ENCODE data around the gene DECR2. TPM values are rescaled to one million over a fixed set of nuclear protein-coding genes. Genes with fewer than 3 reads are reported as not detected.
A peak's percentile ranks its signal among the peaks of the same experiment; 100 is the strongest.

DECR2 gene
- total and polyA plus RNA-seq, 5 donors = 8.6 to 14.6 (median 14.3) TPM

DNA sequence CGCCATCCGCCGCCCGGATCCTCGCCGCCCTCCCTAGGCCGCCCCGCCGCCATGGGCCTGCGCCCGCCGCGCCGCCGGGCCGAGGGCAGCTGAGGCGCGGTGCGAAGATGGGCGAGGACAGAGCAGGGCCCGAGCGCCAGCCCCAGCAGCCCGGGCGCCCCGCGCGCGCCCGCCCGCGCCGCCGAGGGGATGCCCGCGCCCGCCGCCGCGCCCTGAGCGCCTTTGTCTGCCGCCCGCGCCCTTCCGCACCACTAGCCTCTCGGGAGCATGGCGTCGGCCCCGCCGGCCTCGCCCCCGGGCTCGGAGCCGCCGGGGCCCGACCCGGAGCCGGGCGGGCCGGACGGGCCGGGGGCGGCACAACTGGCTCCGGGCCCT, 24.0 kb downstream of the DECR2 start:
- H3K27ac ChIP-seq (ENCODE audit: low read length) = peak overlapping the region; percentile 81
- H3K9me3 ChIP-seq (ENCODE audit: control insufficient read depth, low read length) = no peaks in the 10 kb centered on the region
- intact Hi-C loops (cut with DNase I) = no loop called here
- peaks cover 6% of the 10 kb centered on the region for H3K4me1 ChIP-seq (ENCODE audit: control insufficient read depth, insufficient read depth, low read length)
- no peaks in the 10 kb centered on the region for H3K27me3 ChIP-seq (ENCODE audit: control insufficient read depth, insufficient read depth)
- under 1% methylated on average over 63 of the region's 63 CpGs for WGBS
- ATAC-seq (no peak), DNase-seq (peak in 2 of 3 donors; percentile 63 to 73)
- peak overlapping the region; percentile 97 for H3K4me3 ChIP-seq (ENCODE audit: low read length)

DNA sequence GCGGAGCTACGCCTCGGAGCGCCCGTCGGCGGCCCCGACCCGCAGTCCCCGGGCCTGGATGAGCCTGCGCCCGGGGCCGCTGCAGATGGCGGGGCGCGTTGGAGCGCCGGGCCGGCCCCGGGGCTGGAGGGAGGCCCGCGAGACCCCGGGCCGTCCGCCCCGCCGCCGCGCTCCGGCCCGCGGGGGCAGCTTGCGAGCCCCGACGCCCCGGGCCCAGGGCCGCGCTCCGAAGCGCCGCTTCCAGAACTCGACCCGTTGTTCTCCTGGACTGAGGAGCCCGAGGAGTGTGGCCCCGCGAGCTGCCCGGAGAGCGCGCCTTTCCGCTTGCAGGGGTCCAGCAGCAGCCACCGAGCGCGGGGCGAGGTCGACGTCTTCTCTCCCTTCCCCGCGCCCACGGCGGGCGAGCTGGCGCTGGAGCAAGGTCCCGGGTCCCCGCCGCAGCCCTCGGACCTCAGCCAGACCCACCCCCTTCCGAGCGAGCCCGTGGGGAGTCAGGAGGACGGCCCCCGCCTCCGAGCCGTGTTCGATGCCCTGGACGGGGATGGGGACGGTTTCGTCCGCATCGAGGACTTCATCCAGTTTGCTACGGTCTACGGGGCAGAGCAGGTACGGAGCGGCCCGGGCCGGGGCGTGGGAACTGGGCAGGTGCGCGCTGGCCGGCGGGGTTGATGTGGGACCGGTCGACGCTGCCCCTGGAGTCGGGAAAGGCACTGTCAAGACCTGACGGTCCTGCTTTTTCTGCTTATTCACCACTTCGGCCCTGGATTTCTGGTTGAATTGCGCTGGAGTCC, 24.6 kb downstream of the DECR2 start:
- WGBS = under 1% methylated on average over 97 of the region's 97 CpGs
- intact Hi-C loops (cut with DNase I) = no loop called here
- Histone ChIP-seq H3K4me1 (ENCODE audit: control insufficient read depth, insufficient read depth, low read length) (peaks cover 6% of the 10 kb centered on the region), H3K27me3 (ENCODE audit: control insufficient read depth, insufficient read depth) (no peaks in the 10 kb centered on the region), H3K4me3 (ENCODE audit: low read length) (peak overlapping the region; percentile 97), H3K9me3 (ENCODE audit: control insufficient read depth, low read length) (no peaks in the 10 kb centered on the region), H3K27ac (ENCODE audit: low read length) (peak overlapping the region; percentile 81)
- DNase-seq = peak; percentile 36 to 72 (median 71)
- ATAC-seq = no peak

DNA sequence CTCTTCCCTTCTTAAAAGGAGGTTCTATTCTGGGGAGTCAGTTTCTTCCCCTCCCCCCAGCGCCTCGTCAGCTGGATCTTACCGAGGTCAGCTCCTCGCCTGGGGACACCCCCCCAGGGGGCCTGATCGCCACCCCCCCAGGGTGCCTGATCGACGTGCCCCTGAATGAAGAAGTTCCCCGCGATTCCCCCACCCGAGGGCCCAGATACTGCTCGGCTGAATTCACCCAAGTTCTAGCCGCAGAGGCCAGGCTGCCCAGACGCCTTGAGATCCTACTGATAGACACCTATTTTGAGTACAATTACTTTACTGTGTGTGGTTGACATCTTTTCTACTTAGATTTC, 25.2 kb downstream of the DECR2 start:
- no peak overlapping the region for H3K27ac ChIP-seq (ENCODE audit: low read length)
- WGBS = 6% methylated on average over 13 of the region's 13 CpGs
- H3K4me3 ChIP-seq (ENCODE audit: low read length) = peak overlapping the region; percentile 97
- no peaks in the 10 kb centered on the region for H3K27me3 ChIP-seq (ENCODE audit: control insufficient read depth, insufficient read depth)
- ATAC-seq = no peak
- no peaks in the 10 kb centered on the region for H3K9me3 ChIP-seq (ENCODE audit: control insufficient read depth, low read length)
- peaks cover 6% of the 10 kb centered on the region for H3K4me1 ChIP-seq (ENCODE audit: control insufficient read depth, insufficient read depth, low read length)
- intact Hi-C loops (cut with DNase I) = no loop called here
- DNase-seq = peak in 2 of 3 donors; percentile 22 to 69

DNA sequence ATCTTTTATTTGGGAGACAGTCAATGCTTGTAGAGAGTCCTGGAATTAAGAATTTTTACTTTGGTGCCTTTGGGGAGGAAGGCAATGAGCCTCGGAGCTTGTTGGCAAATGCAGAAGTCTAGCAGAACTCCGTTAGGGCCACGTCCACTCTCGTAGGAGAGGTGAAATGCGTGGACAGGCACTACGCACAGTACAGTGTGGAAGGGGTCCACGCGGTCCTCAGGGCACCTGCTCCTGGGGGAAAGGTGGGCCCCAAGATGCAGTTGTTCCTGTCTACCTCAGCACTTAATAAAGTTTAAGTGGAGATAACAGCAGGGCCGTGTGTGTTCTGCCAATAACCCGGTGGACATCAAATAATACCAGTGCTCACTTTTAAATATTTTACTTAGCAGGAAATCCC, 25.6 kb downstream of the DECR2 start:
- H3K9me3 ChIP-seq (ENCODE audit: control insufficient read depth, low read length) = no peaks in the 10 kb centered on the region
- intact Hi-C loops (cut with DNase I) = no loop called here
- H3K4me1 ChIP-seq (ENCODE audit: control insufficient read depth, insufficient read depth, low read length) = peaks cover 6% of the 10 kb centered on the region
- no peaks in the 10 kb centered on the region for H3K27me3 ChIP-seq (ENCODE audit: control insufficient read depth, insufficient read depth)
- 29% methylated on average over 10 of the region's 10 CpGs for WGBS
- no peak overlapping the region for H3K27ac ChIP-seq (ENCODE audit: low read length)
- ATAC-seq (no peak), DNase-seq (peak in 1 of 3 donors; percentile 0)
- peak overlapping the region; percentile 97 for H3K4me3 ChIP-seq (ENCODE audit: low read length)

DNA sequence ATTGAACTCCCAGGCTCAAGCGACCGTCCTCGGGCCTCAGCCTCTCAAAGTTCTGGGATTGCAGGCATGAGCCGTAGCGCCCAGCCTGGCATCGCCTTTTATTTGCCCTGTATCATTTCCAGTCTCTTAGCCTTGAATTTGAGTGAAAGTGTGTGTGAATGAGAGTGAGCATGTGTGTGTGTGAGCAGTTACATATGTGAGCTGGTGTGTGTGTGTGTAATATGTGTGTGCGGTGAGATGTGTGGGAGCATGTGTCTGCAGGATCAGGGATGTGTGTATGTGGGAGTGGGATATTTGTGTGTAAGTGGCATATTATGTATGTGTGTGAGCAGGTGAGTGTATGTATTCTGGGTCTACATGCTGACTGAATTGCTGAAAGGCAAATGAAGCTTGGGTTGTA, 29.2 kb downstream of the DECR2 start:
- H3K4me1 ChIP-seq (ENCODE audit: control insufficient read depth, insufficient read depth, low read length) = peaks cover 1% of the 10 kb centered on the region
- ATAC-seq = no peak
- H3K27ac ChIP-seq (ENCODE audit: low read length) = no peak overlapping the region
- no peaks in the 10 kb centered on the region for H3K27me3 ChIP-seq (ENCODE audit: control insufficient read depth, insufficient read depth)
- intact Hi-C loops (cut with DNase I) = no loop called here
- H3K4me3 ChIP-seq (ENCODE audit: low read length) = no peak overlapping the region
- 95% methylated on average over 7 of the region's 7 CpGs for WGBS
- H3K9me3 ChIP-seq (ENCODE audit: control insufficient read depth, low read length) = no peaks in the 10 kb centered on the region
- no peak for DNase-seq

DNA sequence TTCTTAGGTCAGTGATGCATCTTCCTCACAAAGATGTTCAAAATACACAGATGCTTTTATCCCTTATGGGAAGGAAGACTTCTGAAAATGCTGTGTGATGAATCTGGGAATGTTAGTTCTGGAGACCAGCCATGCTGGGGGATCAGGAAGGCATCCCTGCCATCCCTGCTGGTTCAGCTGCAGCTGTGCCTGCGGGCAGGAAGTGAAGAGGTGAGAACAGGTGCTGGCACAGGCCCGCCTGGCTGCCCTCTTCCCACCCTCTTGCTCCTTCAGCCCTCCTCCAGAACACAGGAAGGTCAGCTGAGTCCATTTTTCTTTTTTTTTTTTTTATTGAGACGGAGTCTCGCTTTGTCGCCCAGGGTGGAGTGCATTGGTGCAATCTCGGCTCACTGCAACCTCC, 38.9 kb downstream of the DECR2 start:
- no peak overlapping the region for H3K27ac ChIP-seq (ENCODE audit: low read length)
- ATAC-seq = no peak
- peaks cover 3% of the 10 kb centered on the region for H3K4me1 ChIP-seq (ENCODE audit: control insufficient read depth, insufficient read depth, low read length)
- H3K27me3 ChIP-seq (ENCODE audit: control insufficient read depth, insufficient read depth) = no peaks in the 10 kb centered on the region
- no peaks in the 10 kb centered on the region for H3K9me3 ChIP-seq (ENCODE audit: control insufficient read depth, low read length)
- 93% methylated on average over 6 of the region's 6 CpGs for WGBS
- no peak overlapping the region for H3K4me3 ChIP-seq (ENCODE audit: low read length)
- intact Hi-C loops (cut with DNase I) = no loop called here
- DNase-seq = peak in 1 of 3 donors; percentile 23

DNA sequence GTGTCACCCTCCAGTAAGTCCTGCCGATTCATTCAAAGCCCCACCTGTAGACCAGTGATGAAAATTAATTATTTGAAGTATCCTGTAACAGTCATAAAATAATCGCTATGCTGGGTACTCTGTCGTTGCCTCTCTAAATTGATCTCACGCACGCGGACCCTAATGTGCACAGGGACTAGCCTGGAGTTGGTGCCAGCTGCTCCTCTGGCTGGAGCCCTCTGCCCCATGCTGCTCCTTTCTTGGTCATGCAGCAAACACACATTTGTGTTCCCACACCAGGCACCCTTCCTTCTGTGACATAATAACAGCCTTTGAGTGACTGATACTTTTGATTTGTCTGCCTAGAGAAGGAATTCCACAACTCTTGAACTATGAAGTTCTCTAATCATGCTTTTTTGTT, 39.8 kb downstream of the DECR2 start:
- H3K27me3 ChIP-seq (ENCODE audit: control insufficient read depth, insufficient read depth) = no peaks in the 10 kb centered on the region
- no peak overlapping the region for H3K4me3 ChIP-seq (ENCODE audit: low read length)
- intact Hi-C loops (cut with DNase I) = no loop called here
- H3K27ac ChIP-seq (ENCODE audit: low read length) = no peak overlapping the region
- peaks cover 3% of the 10 kb centered on the region for H3K4me1 ChIP-seq (ENCODE audit: control insufficient read depth, insufficient read depth, low read length)
- WGBS = 96% methylated on average over 6 of the region's 6 CpGs
- peak in 1 of 3 donors; percentile 43 for DNase-seq
- ATAC-seq = no peak
- H3K9me3 ChIP-seq (ENCODE audit: control insufficient read depth, low read length) = no peaks in the 10 kb centered on the region

DNA sequence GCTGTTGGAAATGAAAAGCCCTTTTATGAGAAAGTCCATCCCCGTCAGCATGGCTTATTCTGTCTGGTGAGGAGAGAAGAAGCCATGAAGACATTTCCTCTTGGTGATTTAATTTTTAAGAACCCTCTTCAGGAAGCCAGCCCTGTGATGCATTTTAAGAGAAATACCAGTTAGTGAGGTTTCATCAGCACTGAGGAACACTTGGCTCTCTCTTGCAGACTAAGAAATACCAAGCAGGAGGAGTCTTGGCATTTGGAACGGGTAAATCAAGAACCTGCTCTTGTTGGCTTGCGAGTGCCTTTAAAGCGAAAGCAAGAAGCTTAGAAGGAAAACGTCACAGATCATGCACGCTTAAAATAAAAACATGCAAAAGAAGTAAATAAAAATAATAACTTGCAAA, 41.3 kb downstream of the DECR2 start:
- Histone ChIP-seq H3K4me1 (ENCODE audit: control insufficient read depth, insufficient read depth, low read length) (peaks cover 3% of the 10 kb centered on the region), H3K27me3 (ENCODE audit: control insufficient read depth, insufficient read depth) (no peaks in the 10 kb centered on the region), H3K4me3 (ENCODE audit: low read length) (no peak overlapping the region), H3K9me3 (ENCODE audit: control insufficient read depth, low read length) (no peaks in the 10 kb centered on the region), H3K27ac (ENCODE audit: low read length) (no peak overlapping the region)
- peak in 1 of 2 donors; percentile 40 for ATAC-seq
- intact Hi-C loops (cut with DNase I) = no loop called here
- WGBS = 72% methylated on average over 6 of the region's 6 CpGs
- no peak for DNase-seq

DNA sequence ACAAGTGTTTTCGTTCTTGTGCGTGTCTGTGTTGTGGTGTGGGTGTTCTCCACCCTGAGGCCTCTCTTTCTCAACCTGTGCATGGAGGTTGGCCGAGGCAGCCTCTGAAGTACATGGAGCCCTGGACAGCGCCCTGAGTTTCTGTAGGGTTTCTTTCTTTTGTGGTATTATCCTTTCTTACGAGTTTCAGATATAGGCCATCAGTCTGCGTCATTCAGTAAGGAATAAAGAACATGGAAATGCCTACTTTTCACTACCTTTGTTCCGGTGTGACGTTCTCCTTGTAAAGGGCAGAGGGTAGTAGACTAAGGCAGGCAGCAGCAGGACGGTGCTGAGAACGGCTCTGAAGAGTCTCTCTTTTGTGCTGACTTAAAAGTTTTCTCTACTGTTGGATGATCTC, 42.3 kb downstream of the DECR2 start:
- no peaks in the 10 kb centered on the region for H3K27me3 ChIP-seq (ENCODE audit: control insufficient read depth, insufficient read depth)
- WGBS = 89% methylated on average over 10 of the region's 10 CpGs
- no peak overlapping the region for H3K4me3 ChIP-seq (ENCODE audit: low read length)
- DNase-seq = peak in 1 of 3 donors; percentile 3
- no peak overlapping the region for H3K27ac ChIP-seq (ENCODE audit: low read length)
- no peaks in the 10 kb centered on the region for H3K9me3 ChIP-seq (ENCODE audit: control insufficient read depth, low read length)
- ATAC-seq = no peak
- intact Hi-C loops (cut with DNase I) = no loop called here
- H3K4me1 ChIP-seq (ENCODE audit: control insufficient read depth, insufficient read depth, low read length) = peaks cover 3% of the 10 kb centered on the region

DNA sequence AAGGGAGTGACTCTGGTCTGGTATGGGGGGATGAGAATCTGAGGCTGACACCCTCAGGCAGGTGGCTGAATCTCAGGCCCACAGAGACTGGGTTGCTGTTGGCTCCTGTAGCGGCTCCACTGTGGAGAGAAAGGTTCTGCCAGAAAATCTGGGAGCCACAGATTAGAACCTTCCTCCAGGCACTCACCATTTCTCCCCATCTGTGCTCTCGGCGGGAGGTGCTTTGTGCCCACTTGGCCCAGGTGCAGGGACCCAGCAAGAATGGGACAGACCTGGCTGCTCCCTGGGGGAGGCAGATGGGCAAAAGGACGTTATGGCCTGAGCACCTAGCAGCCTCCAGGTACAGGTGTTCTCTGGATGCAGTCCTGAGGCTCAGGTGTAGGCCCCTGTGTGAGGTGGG, 43.9 kb downstream of the DECR2 start:
- Histone ChIP-seq H3K4me1 (ENCODE audit: control insufficient read depth, insufficient read depth, low read length) (peaks cover 3% of the 10 kb centered on the region), H3K27me3 (ENCODE audit: control insufficient read depth, insufficient read depth) (no peaks in the 10 kb centered on the region), H3K27ac (ENCODE audit: low read length) (no peak overlapping the region), H3K9me3 (ENCODE audit: control insufficient read depth, low read length) (no peaks in the 10 kb centered on the region), H3K4me3 (ENCODE audit: low read length) (no peak overlapping the region)
- intact Hi-C loops (cut with DNase I) = no loop called here
- 82% methylated on average over 4 of the region's 4 CpGs for WGBS
- ATAC-seq = peak in 1 of 2 donors; percentile 26
- DNase-seq = peak in 1 of 3 donors; percentile 9

DNA sequence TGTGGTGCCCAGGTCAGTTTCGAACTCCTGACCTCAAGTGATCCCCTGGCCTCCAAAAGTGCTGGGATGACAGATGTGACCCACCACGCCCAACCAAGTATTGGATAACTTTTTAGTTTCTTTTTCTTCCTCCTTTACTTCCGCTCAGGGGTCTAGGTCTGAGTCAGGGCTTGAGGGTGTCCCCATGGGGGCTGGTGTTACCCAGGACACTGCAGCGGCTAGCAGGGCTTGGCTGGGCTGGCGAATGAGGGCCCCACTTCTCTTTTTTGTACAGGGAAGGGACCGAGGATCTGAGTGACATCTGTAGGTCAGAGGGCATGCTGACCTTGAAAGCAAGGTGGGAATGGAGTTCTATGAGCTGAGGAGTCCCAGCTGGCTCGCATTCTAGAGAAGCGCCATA, 48.7 kb downstream of the DECR2 start:
- H3K4me1 ChIP-seq (ENCODE audit: control insufficient read depth, insufficient read depth, low read length) = no peaks in the 10 kb centered on the region
- peak in 1 of 2 donors; percentile 22 for ATAC-seq
- WGBS = 79% methylated on average over 8 of the region's 8 CpGs
- no peaks in the 10 kb centered on the region for H3K27me3 ChIP-seq (ENCODE audit: control insufficient read depth, insufficient read depth)
- intact Hi-C loops (cut with DNase I) = no loop called here
- no peak overlapping the region for H3K27ac ChIP-seq (ENCODE audit: low read length)
- no peak for DNase-seq
- no peaks in the 10 kb centered on the region for H3K9me3 ChIP-seq (ENCODE audit: control insufficient read depth, low read length)
- no peak overlapping the region for H3K4me3 ChIP-seq (ENCODE audit: low read length)
